GM13977 (cell line): ENCODE results near the gene ARHGAP24.

Experiments used
- DNase-seq: peaks from one replicate; pipeline ENCODE4 v3.0.0; 2012; ENCODE audit warnings: low spot score
- CTCF ChIP-seq: IDR thresholded peaks from 2 replicates; pipeline ENCODE4 v1.5.1; 2012; ENCODE audit warnings: mild to moderate bottlenecking, control low read depth; ENCODE audit not compliant: insufficient read depth; ENCODE audit errors: extremely low read depth, missing control alignments
- in situ Hi-C: fragments of 300-500 bp; cut with MboI; formaldehyde crosslinking; loops from one replicate; pipeline ENCODE4 v1.12.0; 2022; ENCODE audit warnings: low sequenced_read_pairs, low pct_unique_long_range_greater_than_20kb, mixed read lengths, inconsistent platforms; ENCODE audit not compliant: unreplicated experiment

The ARHGAP24 gene

GRCh38 chr4:85928775-85929591 lies 454.0 kb downstream of the ARHGAP24 start:
- no peak for DNase-seq
- in situ Hi-C loops: no loop called here

DNA sequence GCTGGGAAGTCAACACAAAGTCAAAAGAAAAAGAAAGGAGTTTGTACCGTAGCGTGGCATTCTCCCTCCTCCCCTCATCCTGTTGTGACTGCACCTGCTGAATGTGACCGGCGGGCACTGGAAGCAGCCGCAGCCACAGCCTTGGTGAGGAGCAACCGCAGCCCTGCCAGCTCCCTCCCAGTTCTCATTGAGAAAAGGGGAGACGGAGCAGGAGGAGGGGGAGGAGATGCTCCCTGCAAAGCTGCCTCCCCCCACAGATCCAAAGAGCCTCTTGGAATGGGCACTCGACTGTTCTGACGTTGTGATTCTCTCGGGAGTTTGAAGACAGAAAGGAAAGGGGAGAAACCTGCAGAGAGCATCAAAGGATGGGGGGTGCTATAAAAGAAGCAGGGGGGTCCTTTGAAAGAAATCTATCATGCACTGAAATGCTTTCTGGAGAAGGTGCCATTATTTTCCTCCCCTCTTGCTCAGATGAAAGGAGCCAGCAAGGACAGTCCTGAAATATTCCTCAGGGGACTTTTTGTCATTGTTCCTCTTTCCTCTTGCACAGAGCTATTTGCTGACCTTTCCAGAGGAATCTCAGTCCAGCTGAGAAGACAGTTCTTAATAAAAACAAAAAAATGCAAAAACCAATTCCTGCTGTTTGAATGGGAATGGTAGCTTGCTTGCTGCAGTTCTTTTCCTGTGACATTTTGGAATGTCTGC lies 455.2 kb downstream of the ARHGAP24 start:
- no peak for TF ChIP-seq CTCF
- no peak for DNase-seq
- in situ Hi-C loops: no loop called here

More at GRCh38 chr4:85928775-85929591, 454.0 kb downstream of the ARHGAP24 start:
- TF ChIP-seq CTCF: no peak

GRCh38 chr4:85932500-85933290 lies 457.7 kb downstream of the ARHGAP24 start:
- DNase-seq: no peak
- in situ Hi-C loops: no loop called here
- TF ChIP-seq CTCF: no peak

GRCh38 chr4:85933291-85933640 lies 458.3 kb downstream of the ARHGAP24 start:
- in situ Hi-C loops: no loop called here
- no peak for DNase-seq
- no peak for TF ChIP-seq CTCF

GRCh38 chr4:85937507-85937906 lies 462.6 kb downstream of the ARHGAP24 start:
- no peak for TF ChIP-seq CTCF
- no peak for DNase-seq
- in situ Hi-C loops: no loop called here

DNA sequence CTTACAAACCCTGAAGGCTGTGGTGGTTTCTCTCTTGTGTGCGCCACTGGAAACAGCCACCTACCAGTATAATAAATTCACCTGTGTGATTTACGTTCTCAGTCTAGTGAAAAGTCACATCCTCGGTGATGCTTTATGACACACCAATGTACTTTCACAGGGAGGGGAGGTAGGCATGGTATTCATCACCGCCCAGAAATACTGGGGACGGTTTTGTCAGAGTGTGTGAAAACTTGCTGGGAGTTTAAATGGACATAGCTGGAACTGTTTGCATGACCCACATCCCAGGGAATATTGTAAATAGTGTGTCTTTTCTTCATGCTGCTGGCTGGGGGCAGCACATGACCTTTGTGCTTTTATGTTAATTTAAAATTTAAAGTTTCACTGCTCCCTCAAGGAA lies 463.1 kb downstream of the ARHGAP24 start:
- no peak for TF ChIP-seq CTCF
- in situ Hi-C loops: no loop called here
- no peak for DNase-seq
